DLD1 (cell line): Measurements from ENCODE around the gene NBEA.

ENCODE experiments used
- in situ Hi-C: cut with HindIII; loops from 2 replicates; pipeline ENCODE4 v1.10.0; 2017; ENCODE audit warnings: low sequenced_read_pairs

Gene NBEA

GRCh38 chr13:35557475-35557874 is 615.4 kb downstream of the NBEA start:
- in situ Hi-C loops = no loop called here

- in situ Hi-C loops = no loop called here
These were observed 619.5 kb downstream of the NBEA start for GRCh38 chr13:35561540-35561939.

- in situ Hi-C loops = no loop called here
These were observed 623.2 kb downstream of the NBEA start for GRCh38 chr13:35565273-35565672.

- in situ Hi-C loops = no loop called here
These were observed 624.3 kb downstream of the NBEA start for GRCh38 chr13:35566340-35566739.

- in situ Hi-C loops = no loop called here
These were observed 625.4 kb downstream of the NBEA start for GRCh38 chr13:35567406-35567980.

GRCh38 chr13:35573639-35574038 is 631.6 kb downstream of the NBEA start:
- in situ Hi-C loops = no loop called here

GRCh38 chr13:35592457-35592856 is 650.4 kb downstream of the NBEA start:
- in situ Hi-C loops = no loop called here

- in situ Hi-C loops = no loop called here
These were observed 651.6 kb downstream of the NBEA start for GRCh38 chr13:35593651-35594050.

GRCh38 chr13:35594096-35594495 is 652.0 kb downstream of the NBEA start:
- in situ Hi-C loops = no loop called here

- in situ Hi-C loops = no loop called here
These were observed 653.1 kb downstream of the NBEA start for GRCh38 chr13:35595181-35595580.

GRCh38 chr13:35596321-35597030 is 654.4 kb downstream of the NBEA start:
- in situ Hi-C loops = no loop called here

GRCh38 chr13:35597451-35597850 is 655.4 kb downstream of the NBEA start:
- in situ Hi-C loops = no loop called here

GRCh38 chr13:35598233-35598632 is 656.2 kb downstream of the NBEA start:
- in situ Hi-C loops = no loop called here

GRCh38 chr13:35598790-35599369 is 656.8 kb downstream of the NBEA start:
- in situ Hi-C loops = no loop called here

- in situ Hi-C loops = no loop called here
These were observed 657.3 kb downstream of the NBEA start for GRCh38 chr13:35599384-35599783.

GRCh38 chr13:35600137-35600536 is 658.1 kb downstream of the NBEA start:
- in situ Hi-C loops = no loop called here

- in situ Hi-C loops = no loop called here
These were observed 661.7 kb downstream of the NBEA start for GRCh38 chr13:35603593-35604285.

- in situ Hi-C loops = no loop called here
These were observed 672.6 kb downstream of the NBEA start for GRCh38 chr13:35614666-35615065.

GRCh38 chr13:35617420-35617819 is 675.4 kb downstream of the NBEA start:
- in situ Hi-C loops = no loop called here

- in situ Hi-C loops = no loop called here
These were observed 676.6 kb downstream of the NBEA start for GRCh38 chr13:35618565-35619083.

GRCh38 chr13:35621989-35622388 is 679.9 kb downstream of the NBEA start:
- in situ Hi-C loops = no loop called here

GRCh38 chr13:35629026-35629425 is 687.0 kb downstream of the NBEA start:
- in situ Hi-C loops = no loop called here
